GM21515 (cell line): ENCODE data around the gene CAMSAP2.
A peak's percentile ranks its signal among the peaks of the same experiment; 100 is the strongest.

Experiments used
- ATAC-seq: cut with Tn5 transposase; IDR thresholded peaks from one replicate; pipeline ENCODE4 v1.9.1; 2021; ENCODE audit not compliant: unreplicated experiment

CAMSAP2 gene, protein sequence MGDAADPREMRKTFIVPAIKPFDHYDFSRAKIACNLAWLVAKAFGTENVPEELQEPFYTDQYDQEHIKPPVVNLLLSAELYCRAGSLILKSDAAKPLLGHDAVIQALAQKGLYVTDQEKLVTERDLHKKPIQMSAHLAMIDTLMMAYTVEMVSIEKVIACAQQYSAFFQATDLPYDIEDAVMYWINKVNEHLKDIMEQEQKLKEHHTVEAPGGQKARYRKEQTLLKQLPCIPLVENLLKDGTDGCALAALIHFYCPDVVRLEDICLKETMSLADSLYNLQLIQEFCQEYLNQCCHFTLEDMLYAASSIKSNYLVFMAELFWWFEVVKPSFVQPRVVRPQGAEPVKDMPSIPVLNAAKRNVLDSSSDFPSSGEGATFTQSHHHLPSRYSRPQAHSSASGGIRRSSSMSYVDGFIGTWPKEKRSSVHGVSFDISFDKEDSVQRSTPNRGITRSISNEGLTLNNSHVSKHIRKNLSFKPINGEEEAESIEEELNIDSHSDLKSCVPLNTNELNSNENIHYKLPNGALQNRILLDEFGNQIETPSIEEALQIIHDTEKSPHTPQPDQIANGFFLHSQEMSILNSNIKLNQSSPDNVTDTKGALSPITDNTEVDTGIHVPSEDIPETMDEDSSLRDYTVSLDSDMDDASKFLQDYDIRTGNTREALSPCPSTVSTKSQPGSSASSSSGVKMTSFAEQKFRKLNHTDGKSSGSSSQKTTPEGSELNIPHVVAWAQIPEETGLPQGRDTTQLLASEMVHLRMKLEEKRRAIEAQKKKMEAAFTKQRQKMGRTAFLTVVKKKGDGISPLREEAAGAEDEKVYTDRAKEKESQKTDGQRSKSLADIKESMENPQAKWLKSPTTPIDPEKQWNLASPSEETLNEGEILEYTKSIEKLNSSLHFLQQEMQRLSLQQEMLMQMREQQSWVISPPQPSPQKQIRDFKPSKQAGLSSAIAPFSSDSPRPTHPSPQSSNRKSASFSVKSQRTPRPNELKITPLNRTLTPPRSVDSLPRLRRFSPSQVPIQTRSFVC (N-terminal part only)

GRCh38 chr1:200738327-200738948, at the start of gene CAMSAP2:
Gene CAMSAP2, plus strand, starts transcription at chr1:200738893. Its CDS starts 935 bp downstream, at chr1:200739828.
- peak; percentile 34 for ATAC-seq

- ATAC-seq = no peak
These were observed 46.4 kb upstream of the CAMSAP2 start for GRCh38 chr1:200692316-200692715.

DNA sequence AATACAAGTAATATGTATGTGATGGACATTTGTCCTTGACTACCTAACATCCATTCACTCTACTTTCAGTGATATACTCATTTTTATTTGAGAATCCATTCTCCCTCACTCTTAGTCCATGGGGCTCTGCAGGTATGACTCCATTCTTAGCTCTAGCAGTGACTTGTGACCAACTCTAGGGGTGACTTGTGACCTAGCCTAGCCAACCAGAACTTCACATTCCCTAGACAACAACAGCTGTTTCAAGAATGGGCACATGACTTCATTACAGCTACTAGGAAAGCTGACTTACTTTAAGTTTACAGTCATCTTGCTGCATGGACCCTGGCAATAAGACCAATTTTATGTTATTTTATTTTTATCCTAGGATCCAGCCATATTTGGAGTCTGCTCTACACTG, 45.4 kb upstream of the CAMSAP2 start:
- no peak for ATAC-seq

GRCh38 chr1:200694738-200695137, 44.0 kb upstream of the CAMSAP2 start:
- ATAC-seq = no peak

DNA sequence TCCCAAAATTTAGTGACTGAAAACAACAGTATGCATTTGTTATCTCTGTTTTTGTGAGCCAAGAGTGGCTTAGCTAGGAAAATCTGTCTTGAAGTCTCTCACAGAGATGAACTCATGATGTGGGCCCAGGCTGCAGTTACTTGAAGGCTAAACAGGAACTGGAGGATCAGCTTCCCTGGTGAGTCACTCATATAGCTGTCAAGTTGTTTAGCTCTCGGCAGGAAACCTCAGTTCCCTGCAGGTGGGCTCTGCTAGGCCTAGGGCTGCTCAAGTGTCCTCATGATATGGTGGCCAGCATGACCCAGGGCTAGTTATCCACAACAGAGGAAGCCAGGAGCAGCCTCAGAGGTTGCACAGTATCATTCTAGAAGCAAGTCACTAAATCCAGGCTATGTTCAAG, 38.8 kb upstream of the CAMSAP2 start:
- ATAC-seq = no peak

- ATAC-seq = no peak
These were observed 33.6 kb upstream of the CAMSAP2 start for GRCh38 chr1:200704986-200705500.

DNA sequence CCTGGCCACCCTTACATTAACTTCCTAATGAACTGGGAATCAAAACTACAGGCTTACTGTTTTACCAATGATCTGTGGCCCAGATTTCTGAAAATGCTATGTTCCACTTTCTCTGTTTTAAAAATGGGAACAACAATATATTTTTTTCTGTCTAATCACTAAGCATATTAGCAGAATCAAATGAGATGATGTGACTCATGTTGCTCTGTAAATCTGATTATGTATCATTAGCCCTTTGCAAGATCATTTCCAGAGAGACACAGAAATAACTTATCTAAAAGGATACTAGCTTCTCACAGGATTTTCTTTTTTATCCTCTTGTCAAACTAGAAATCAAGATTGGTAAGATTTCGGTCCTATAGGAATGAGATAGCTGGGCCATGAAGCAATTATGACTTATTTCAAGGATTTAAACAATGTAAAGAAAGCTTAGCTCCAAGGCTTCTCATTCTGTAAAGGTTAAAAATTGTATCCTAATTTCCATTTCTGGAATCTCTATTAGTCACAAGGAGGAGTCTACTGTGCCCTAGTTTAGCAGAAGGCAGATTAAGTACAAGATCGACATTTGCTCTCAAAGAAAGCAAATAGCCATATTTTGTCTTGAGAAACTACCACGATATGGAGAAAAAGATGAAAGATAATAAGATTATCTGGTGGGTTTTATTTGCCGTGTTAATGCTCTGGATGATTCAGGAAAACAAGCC, 32.4 kb upstream of the CAMSAP2 start:
- ATAC-seq = no peak

GRCh38 chr1:200707116-200707515, 31.6 kb upstream of the CAMSAP2 start:
- ATAC-seq = no peak

- ATAC-seq = no peak
These were observed 30.5 kb upstream of the CAMSAP2 start for GRCh38 chr1:200708161-200708560.

DNA sequence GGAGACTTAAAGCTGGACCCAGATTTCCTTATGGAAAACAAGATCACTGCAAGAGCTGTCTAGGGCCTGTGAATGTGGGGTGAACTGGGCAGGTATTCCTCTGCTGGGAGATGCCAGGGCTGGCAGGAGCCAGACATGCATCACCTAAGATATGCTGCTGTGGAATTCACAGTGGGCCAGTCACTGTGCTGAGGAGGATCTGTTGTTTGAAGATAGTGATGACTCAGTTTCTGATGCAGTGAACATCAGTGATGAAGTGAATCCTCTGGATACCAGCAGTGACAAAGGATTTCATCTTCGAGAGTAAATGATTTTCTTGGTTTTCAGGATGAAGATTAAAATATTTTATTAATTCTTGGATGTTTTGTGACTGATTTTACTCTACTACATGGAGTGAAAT, 29.9 kb upstream of the CAMSAP2 start:
- no peak for ATAC-seq

DNA sequence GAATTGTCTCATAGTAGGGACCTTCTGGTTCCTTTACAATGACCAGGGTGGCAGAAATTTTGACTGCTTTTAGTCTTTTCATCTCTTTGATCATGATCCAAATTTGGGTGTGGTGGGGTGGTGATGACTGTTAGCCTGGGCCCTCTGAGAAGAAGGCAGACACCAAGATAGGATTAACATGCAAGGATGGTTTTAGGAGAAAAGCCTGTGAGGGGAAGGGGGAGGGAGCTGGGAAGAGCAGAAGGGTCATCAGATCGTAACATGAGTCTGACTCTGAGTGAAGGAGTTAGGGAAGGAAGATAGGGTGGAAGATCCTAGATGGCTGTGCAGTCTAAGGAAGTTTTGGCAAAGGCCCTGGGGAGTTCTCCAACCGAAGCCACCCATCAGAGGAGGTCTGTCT, 28.5 kb upstream of the CAMSAP2 start:
- no peak for ATAC-seq

GRCh38 chr1:200714504-200715187, 24.0 kb upstream of the CAMSAP2 start:
- ATAC-seq = no peak

DNA sequence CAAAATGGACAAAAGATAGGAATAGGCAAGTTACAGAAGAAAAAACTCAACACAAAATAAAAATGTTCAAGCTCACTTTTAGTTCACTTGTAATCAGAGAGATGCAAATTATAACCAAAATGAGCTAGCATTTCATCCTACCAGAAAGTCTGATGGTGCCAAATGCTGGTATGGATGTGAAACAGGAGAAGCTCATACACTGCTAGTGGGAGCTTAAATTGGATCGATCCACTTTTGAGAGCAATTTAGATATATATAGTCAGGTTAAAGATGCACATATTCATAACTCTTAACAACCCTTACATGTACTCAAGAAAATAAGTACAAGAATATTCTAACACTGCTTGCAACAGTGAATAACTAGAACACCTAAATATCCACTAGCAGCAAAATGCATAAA, 18.5 kb upstream of the CAMSAP2 start:
- ATAC-seq = no peak

- no peak for ATAC-seq
These were observed 14.6 kb upstream of the CAMSAP2 start for GRCh38 chr1:200724064-200724463.

DNA sequence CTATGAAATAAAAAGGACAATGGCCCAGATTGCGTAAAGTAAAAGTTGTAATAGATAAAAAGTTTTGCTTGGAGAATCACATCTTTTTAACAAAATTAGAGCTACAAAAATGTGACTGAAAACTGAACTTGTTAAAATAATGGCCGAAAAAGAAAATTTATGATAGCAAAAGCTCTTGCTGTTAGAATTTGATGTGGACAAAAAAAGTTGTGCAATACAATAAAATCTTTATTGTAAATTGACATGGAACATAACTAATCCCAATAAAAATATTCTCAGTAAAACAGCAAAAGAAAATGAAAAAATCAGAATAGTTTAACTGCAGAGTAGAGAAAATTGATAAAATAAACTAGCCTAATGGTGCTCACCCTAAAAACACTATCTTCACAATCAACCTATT, 11.4 kb upstream of the CAMSAP2 start:
- no peak for ATAC-seq

GRCh38 chr1:200729863-200730262, 8.8 kb upstream of the CAMSAP2 start:
- no peak for ATAC-seq

DNA sequence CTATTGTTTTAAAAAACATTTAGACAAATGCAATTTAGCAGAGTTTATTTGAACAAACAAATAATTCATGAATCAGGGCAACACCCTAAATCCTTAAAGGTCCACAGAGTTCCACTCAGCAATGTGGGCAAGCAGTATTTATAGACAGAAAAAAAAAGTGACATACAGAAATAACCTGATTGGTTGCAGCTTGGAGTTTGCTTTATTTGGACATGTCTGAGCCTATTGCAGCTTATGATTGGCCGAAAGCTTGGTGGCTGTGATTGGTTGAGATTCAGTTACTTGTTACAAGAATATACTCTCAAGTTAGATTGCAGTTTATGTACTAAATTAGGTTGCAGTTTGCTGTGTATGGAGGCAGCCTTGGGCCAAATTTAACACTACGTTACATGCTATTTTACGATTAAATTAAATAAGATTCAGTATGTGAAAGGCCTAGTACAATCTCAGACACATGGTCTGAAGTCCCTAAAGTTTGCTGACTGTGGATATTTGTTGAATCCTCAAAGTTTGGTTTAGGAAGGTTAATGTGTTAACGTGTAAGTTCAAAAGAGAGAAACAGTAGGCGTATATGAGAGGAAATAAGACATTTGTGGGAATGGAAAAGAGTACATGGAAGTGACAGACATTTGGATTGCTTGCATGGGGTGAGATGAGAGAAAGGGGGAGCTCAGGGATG, 6.9 kb upstream of the CAMSAP2 start:
- no peak for ATAC-seq

DNA sequence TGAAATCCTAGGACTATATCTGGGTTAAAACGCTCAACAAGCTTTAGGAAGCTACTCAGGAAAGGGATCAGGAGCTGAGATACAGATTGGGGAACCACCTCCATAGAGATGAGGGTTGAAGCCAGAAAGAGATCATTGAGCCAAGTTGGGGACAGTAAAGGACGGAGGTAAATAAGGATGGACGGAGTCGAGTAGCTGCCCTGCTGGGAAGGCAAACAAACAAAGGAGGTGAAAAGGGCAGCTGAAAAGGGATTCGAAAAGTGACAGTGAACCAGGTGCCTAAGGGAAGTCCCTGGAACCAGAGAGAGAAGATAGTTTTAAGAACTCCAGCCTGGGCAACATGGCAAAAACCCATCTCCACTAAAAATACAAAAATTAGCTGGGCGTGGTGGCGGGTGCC, 6.3 kb upstream of the CAMSAP2 start:
- no peak for ATAC-seq

DNA sequence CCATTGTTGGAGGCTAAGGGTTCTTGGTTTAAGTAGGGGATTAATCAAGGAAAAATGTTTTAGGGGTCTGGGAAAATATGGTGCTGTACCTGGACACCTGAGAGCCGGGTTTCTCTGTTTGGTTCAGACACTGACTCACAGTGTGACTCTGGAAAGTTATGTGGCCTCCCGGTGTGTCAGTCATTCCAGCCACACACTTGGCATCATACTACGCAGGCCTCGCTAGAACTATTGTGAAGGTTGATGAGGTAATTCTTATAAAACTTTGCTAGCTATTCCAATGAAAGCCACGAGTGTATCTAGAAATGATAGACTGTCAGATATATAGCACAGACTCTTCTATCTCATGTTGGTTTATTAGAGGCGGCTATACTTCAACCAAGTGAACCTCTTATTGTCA, 4.8 kb upstream of the CAMSAP2 start:
- no peak for ATAC-seq
